Fibroblast of villous mesenchyme (primary cell): ENCODE data around the gene CELSR1. TPM values are rescaled to one million over a fixed set of nuclear protein-coding genes. Genes with fewer than 3 reads are reported as not detected.

ENCODE experiments used
- DNase-seq: peaks from one replicate; pipeline ENCODE4 v3.0.0-alpha.2; 2010; ENCODE audit warnings: low read depth
- H3K4me3 ChIP-seq: 2 replicates; pipeline ENCODE4 v1.5.1; 2011; ENCODE audit warnings: low read depth, mild to moderate bottlenecking, low read length
- total RNA-seq: library from RNA; depleted of rRNA; stranded (reverse); fragments of >200 nt; gene quantifications from 2 replicates; pipeline ENCODE4 v1.2.3, GENCODE V29; 2012
- TF ChIP-seq, protein P1 (sequence below): IDR thresholded peaks from 2 replicates; pipeline ENCODE4 v1.5.1; 2012; ENCODE audit warnings: low read depth, mild to moderate bottlenecking, low read length; ENCODE audit not compliant: insufficient read depth

Gene CELSR1
- total RNA-seq, 1 donor = 1.7 TPM

DNA sequence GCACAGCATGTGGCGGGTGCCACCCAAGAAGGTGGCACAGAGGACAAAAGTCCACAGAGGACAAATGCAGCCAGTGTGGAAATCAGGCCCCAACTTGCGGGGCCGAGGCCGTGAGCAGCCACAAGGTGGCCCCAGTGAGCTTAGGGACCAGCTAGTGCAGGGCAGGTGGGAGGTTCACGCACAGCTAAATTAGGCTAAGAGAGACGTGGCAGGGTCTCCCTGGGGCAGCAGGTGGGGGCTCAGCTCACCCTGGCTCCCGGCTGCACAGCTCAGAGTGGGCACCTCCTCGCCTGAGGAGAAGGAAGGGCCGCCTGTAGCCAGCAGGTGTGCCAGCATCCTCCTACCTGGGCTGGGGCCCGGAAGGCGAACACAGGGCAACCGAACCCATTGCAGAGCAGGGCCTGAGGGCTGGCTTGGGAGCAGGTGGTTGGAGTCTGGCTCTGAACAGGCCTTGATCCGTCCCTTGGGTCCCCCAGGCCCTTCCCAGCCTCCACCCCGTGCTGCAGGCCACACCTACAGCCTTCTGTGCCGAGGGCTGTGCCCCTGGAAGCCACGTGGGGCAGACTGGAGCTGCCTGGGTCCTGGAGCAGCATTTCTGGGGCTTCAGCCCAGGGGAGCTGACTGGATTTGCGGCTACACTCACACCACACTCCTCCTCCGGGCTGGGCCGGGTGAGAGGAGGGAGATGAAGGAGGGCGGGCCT, 26.1 kb upstream of the CELSR1 start:
- H3K4me3 ChIP-seq = no peak overlapping the region
- TF ChIP-seq, protein P1, sequence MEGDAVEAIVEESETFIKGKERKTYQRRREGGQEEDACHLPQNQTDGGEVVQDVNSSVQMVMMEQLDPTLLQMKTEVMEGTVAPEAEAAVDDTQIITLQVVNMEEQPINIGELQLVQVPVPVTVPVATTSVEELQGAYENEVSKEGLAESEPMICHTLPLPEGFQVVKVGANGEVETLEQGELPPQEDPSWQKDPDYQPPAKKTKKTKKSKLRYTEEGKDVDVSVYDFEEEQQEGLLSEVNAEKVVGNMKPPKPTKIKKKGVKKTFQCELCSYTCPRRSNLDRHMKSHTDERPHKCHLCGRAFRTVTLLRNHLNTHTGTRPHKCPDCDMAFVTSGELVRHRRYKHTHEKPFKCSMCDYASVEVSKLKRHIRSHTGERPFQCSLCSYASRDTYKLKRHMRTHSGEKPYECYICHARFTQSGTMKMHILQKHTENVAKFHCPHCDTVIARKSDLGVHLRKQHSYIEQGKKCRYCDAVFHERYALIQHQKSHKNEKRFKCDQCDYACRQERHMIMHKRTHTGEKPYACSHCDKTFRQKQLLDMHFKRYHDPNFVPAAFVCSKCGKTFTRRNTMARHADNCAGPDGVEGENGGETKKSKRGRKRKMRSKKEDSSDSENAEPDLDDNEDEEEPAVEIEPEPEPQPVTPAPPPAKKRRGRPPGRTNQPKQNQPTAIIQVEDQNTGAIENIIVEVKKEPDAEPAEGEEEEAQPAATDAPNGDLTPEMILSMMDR = peak; percentile 84
- DNase-seq = peak; percentile 53

- no peak overlapping the region for H3K4me3 ChIP-seq
- TF ChIP-seq, protein P1 = no peak
- DNase-seq = no peak
These were observed 24.1 kb upstream of the CELSR1 start for GRCh38 chr22:46561435-46561905.

GRCh38 chr22:46560696-46561295, 23.4 kb upstream of the CELSR1 start:
- DNase-seq = no peak
- no peak overlapping the region for H3K4me3 ChIP-seq
- TF ChIP-seq, protein P1 = no peak

- TF ChIP-seq, protein P1 = no peak
- no peak overlapping the region for H3K4me3 ChIP-seq
- no peak for DNase-seq
These were observed 20.5 kb upstream of the CELSR1 start for GRCh38 chr22:46557736-46558480.

- TF ChIP-seq, protein P1 = no peak
- no peak overlapping the region for H3K4me3 ChIP-seq
- DNase-seq = no peak
These were observed 19.4 kb upstream of the CELSR1 start for GRCh38 chr22:46556775-46557174.

DNA sequence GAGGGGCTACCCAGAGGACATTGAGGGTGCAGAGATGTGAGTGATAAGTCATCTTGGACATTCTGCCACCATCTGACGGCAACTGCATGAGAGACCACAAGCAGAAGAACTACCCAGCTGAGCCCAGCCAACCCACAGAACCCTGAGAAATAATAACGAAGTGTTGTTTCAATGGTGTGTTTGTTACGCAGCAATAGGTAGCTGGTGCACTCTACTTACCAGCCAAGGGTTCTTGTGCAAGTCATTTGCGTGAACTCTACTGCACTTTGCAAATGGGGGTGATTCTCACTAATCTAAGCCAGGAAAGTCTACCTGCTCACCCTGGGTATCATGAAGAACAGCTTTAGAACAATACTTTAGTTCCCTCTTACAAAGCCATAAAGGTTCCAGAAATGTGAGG, 15.8 kb upstream of the CELSR1 start:
- no peak overlapping the region for H3K4me3 ChIP-seq
- TF ChIP-seq, protein P1 = no peak
- DNase-seq = no peak
